ENCODE results near the gene KLK10.

Gene KLK10

GRCh38 chr19:50967929-50968715 lies 51.4 kb downstream of the KLK10 start:
- DNase-seq (ENCODE audit: low read depth): no peak

GRCh38 chr19:50964266-50964665 lies 55.2 kb downstream of the KLK10 start:
- DNase-seq (ENCODE audit: low read depth): no peak

GRCh38 chr19:50963381-50963780 lies 56.1 kb downstream of the KLK10 start:
- DNase-seq (ENCODE audit: low read depth): no peak

Data from stimulated activated CD8-positive, alpha-beta memory T cell treated with anti-CD3 and anti-CD28 coated beads, Interleukin-12 subunit alpha, Interleukin-12 subunit beta, amount 100 ng/mL, for 4 hours (primary cell).